HepG2 (cell line): ENCODE results near the gene FSCN2. TPM values are rescaled to one million over a fixed set of nuclear protein-coding genes. Genes with fewer than 3 reads are reported as not detected.

ENCODE experiments used
- CEBPG ChIP-seq: IDR thresholded peaks from 2 replicates; pipeline ENCODE4 v1.6.1; 2016
- CENPX ChIP-seq: sonication (generic); formaldehyde crosslinking; IDR thresholded peaks from 2 replicates; pipeline ENCODE4 v1.9.0; 2021; ENCODE audit warnings: mild to moderate bottlenecking, missing genetic modification reagents, moderate library complexity
- NFYC ChIP-seq: IDR thresholded peaks from 2 replicates; pipeline ENCODE4 v1.6.1; 2016; ENCODE audit warnings: missing genetic modification reagents, missing compliant biosample characterization
- PLRG1 ChIP-seq: fragments of 450-650 bp; conservative IDR thresholded peaks from 2 replicates; pipeline ENCODE4 v1.6.1; 2016
- RARA ChIP-seq: IDR thresholded peaks from 2 replicates; pipeline ENCODE4 v1.6.1; 2016; ENCODE audit warnings: missing genetic modification reagents, missing compliant biosample characterization
- RFX5 ChIP-seq: IDR thresholded peaks from 2 replicates; pipeline ENCODE4 v1.6.1; 2011; ENCODE audit warnings: low read depth, low read length, improper control_type of control experiment
- RNF2 ChIP-seq: fragments of 450-650 bp; conservative IDR thresholded peaks from 2 replicates; pipeline ENCODE4 v1.6.1; 2016; ENCODE audit warnings: low read depth
- SMC3 ChIP-seq: IDR thresholded peaks from 2 replicates; pipeline ENCODE4 v1.6.1; 2011; ENCODE audit warnings: low read length, improper control_type of control experiment
- TOE1 ChIP-seq: sonication (generic); formaldehyde crosslinking; IDR thresholded peaks from 2 replicates; pipeline ENCODE4 v1.4.0; 2020; ENCODE audit warnings: mild to moderate bottlenecking, missing genetic modification reagents
- ZNF274 ChIP-seq: sonication (generic); formaldehyde crosslinking; IDR thresholded peaks from 2 replicates; pipeline ENCODE4 v1.5.1; 2020; ENCODE audit warnings: mild to moderate bottlenecking, missing genetic modification reagents
- ZNF3 ChIP-seq: IDR thresholded peaks from 2 replicates; pipeline ENCODE4 v1.7.0; 2017; ENCODE audit warnings: inconsistent platforms
- ZNF772 ChIP-seq: sonication (generic); formaldehyde crosslinking; IDR thresholded peaks from 2 replicates; pipeline ENCODE4 v1.5.0; 2020; ENCODE audit warnings: mild to moderate bottlenecking, missing genetic modification reagents
- ZNF788 ChIP-seq: sonication (generic); formaldehyde crosslinking; IDR thresholded peaks from 2 replicates; pipeline ENCODE4 v1.5.0; 2020; ENCODE audit warnings: mild to moderate bottlenecking, missing genetic modification reagents, borderline replicate concordance
- ZSCAN31 ChIP-seq: sonication (generic); formaldehyde crosslinking; IDR thresholded peaks from 2 replicates; pipeline ENCODE4 v1.5.0; 2020; ENCODE audit warnings: low read depth, mild to moderate bottlenecking, missing genetic modification reagents
- polyA plus RNA-seq, 8 experiments: library from polyadenylated mRNA; depleted of rRNA in 3 of 8; stranded (reverse) in 7 of 8; unstranded in 1 of 8; fragments of >200 nt; fragmentation: Illumina TruSeq in 4 of 8; extraction: Trizol in 4 of 8; gene quantifications; 2 replicates each; pipeline versions ENCODE4 v1.2.1 to v1.2.3, GENCODE V29; 2011 to 2016; ENCODE audit warnings: low read depth in 4 of 8, missing spikeins in 1 of 8, mixed read lengths in 1 of 8; ENCODE audit not compliant: insufficient read depth in 1 of 8
- total RNA-seq, 5 experiments: library from RNA; depleted of rRNA; stranded (reverse); fragments of >200 nt; fragmentation: Illumina TruSeq; extraction: Trizol; gene quantifications; 2 replicates each; pipeline ENCODE4 v1.2.3, GENCODE V29; 2016; ENCODE audit warnings: low read depth in 1 of 5
- TF ChIP-seq, protein P1 (sequence below): sonication (generic); formaldehyde crosslinking; IDR thresholded peaks from 2 replicates; pipeline ENCODE4 v1.5.1; 2020; ENCODE audit warnings: mild to moderate bottlenecking, missing genetic modification reagents, moderate library complexity
- TF ChIP-seq, protein P2 (sequence below): sonication (generic); formaldehyde crosslinking; IDR thresholded peaks from 2 replicates; pipeline ENCODE4 v1.4.0; 2020; ENCODE audit warnings: missing genetic modification reagents
- TF ChIP-seq, protein P3 (sequence below): sonication (generic); formaldehyde crosslinking; IDR thresholded peaks from 2 replicates; pipeline ENCODE4 v1.4.0; 2020; ENCODE audit warnings: missing genetic modification reagents, mild to moderate bottlenecking, borderline replicate concordance
- TF ChIP-seq, protein P4 (sequence below): sonication (generic); formaldehyde crosslinking; IDR thresholded peaks from 2 replicates; pipeline ENCODE4 v1.8.0; 2022; ENCODE audit warnings: mild to moderate bottlenecking, missing genetic modification reagents
- TF ChIP-seq, protein P5 (sequence below): sonication (generic); formaldehyde crosslinking; IDR thresholded peaks from 2 replicates; pipeline ENCODE4 v1.4.0; 2020; ENCODE audit warnings: missing genetic modification reagents

FSCN2 gene
- total and polyA plus RNA-seq, 2 of the 13 experiments (the other 11 are each of a cell fraction or from before 2014, with no cell fraction given), result 0.09 TPM; not detected in 1

DNA sequence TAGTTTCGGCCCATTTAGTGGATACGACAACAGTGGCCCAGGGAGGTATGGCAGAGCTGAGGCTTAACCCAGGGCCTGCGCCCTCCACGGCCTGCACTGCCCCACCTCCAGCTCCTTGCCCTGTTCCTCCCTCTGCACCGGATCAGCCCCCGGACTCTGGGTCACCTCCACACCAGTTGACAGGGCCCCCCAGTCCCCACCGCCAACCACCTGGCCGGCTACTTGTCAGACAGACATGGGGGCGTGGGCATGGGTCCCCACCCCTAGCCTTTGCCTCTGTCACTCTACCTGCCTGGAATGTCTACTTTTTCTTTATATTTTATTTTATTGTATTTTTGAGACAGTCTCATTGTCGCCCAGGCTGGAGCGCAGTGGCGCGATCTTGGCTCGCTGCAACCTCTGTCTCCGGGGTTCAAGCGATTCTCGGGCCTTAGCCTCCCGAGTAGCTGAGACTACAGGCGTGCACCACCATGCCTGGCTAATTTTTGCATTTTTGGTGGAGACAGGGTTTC is 12.6 kb upstream of the FSCN2 start (continued):
- TF ChIP-seq, protein P1, sequence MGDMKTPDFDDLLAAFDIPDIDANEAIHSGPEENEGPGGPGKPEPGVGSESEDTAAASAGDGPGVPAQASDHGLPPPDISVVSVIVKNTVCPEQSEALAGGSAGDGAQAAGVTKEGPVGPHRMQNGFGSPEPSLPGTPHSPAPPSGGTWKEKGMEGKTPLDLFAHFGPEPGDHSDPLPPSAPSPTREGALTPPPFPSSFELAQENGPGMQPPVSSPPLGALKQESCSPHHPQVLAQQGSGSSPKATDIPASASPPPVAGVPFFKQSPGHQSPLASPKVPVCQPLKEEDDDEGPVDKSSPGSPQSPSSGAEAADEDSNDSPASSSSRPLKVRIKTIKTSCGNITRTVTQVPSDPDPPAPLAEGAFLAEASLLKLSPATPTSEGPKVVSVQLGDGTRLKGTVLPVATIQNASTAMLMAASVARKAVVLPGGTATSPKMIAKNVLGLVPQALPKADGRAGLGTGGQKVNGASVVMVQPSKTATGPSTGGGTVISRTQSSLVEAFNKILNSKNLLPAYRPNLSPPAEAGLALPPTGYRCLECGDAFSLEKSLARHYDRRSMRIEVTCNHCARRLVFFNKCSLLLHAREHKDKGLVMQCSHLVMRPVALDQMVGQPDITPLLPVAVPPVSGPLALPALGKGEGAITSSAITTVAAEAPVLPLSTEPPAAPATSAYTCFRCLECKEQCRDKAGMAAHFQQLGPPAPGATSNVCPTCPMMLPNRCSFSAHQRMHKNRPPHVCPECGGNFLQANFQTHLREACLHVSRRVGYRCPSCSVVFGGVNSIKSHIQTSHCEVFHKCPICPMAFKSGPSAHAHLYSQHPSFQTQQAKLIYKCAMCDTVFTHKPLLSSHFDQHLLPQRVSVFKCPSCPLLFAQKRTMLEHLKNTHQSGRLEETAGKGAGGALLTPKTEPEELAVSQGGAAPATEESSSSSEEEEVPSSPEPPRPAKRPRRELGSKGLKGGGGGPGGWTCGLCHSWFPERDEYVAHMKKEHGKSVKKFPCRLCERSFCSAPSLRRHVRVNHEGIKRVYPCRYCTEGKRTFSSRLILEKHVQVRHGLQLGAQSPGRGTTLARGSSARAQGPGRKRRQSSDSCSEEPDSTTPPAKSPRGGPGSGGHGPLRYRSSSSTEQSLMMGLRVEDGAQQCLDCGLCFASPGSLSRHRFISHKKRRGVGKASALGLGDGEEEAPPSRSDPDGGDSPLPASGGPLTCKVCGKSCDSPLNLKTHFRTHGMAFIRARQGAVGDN (CRISPR knock-in tag), result 0 out of 2 replicates have a peak, but pooled peaks have one; percentile 8
- TF ChIP-seq, protein P2, sequence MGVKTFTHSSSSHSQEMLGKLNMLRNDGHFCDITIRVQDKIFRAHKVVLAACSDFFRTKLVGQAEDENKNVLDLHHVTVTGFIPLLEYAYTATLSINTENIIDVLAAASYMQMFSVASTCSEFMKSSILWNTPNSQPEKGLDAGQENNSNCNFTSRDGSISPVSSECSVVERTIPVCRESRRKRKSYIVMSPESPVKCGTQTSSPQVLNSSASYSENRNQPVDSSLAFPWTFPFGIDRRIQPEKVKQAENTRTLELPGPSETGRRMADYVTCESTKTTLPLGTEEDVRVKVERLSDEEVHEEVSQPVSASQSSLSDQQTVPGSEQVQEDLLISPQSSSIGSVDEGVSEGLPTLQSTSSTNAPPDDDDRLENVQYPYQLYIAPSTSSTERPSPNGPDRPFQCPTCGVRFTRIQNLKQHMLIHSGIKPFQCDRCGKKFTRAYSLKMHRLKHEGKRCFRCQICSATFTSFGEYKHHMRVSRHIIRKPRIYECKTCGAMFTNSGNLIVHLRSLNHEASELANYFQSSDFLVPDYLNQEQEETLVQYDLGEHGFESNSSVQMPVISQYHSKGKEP (CRISPR knock-in tag), result no peak
- TF ChIP-seq ZNF3 (no peak), CENPX (CRISPR knock-in tag) (no peak), TOE1 (no peak), ZNF788 (CRISPR knock-in tag) (0 out of 2 replicates have a peak, but pooled peaks have one; percentile 13), RFX5 (no peak), ZSCAN31 (CRISPR knock-in tag) (no peak), NFYC (CRISPR knock-in tag) (no peak), RARA (CRISPR knock-in tag) (no peak), PLRG1 (no peak), ZNF274 (CRISPR knock-in tag) (0 out of 2 replicates have a peak, but pooled peaks have one; percentile 22), RNF2 (no peak), ZNF772 (CRISPR knock-in tag) (peak; percentile 24; the same call in 1 of the 2 replicates), CEBPG (CRISPR knock-in tag) (no peak), SMC3 (no peak)
- TF ChIP-seq, protein P3, sequence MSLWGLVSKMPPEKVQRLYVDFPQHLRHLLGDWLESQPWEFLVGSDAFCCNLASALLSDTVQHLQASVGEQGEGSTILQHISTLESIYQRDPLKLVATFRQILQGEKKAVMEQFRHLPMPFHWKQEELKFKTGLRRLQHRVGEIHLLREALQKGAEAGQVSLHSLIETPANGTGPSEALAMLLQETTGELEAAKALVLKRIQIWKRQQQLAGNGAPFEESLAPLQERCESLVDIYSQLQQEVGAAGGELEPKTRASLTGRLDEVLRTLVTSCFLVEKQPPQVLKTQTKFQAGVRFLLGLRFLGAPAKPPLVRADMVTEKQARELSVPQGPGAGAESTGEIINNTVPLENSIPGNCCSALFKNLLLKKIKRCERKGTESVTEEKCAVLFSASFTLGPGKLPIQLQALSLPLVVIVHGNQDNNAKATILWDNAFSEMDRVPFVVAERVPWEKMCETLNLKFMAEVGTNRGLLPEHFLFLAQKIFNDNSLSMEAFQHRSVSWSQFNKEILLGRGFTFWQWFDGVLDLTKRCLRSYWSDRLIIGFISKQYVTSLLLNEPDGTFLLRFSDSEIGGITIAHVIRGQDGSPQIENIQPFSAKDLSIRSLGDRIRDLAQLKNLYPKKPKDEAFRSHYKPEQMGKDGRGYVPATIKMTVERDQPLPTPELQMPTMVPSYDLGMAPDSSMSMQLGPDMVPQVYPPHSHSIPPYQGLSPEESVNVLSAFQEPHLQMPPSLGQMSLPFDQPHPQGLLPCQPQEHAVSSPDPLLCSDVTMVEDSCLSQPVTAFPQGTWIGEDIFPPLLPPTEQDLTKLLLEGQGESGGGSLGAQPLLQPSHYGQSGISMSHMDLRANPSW, result no peak
- TF ChIP-seq, protein P4, sequence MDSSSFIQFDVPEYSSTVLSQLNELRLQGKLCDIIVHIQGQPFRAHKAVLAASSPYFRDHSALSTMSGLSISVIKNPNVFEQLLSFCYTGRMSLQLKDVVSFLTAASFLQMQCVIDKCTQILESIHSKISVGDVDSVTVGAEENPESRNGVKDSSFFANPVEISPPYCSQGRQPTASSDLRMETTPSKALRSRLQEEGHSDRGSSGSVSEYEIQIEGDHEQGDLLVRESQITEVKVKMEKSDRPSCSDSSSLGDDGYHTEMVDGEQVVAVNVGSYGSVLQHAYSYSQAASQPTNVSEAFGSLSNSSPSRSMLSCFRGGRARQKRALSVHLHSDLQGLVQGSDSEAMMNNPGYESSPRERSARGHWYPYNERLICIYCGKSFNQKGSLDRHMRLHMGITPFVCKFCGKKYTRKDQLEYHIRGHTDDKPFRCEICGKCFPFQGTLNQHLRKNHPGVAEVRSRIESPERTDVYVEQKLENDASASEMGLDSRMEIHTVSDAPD (CRISPR knock-in tag), result no peak
- TF ChIP-seq, protein P5, sequence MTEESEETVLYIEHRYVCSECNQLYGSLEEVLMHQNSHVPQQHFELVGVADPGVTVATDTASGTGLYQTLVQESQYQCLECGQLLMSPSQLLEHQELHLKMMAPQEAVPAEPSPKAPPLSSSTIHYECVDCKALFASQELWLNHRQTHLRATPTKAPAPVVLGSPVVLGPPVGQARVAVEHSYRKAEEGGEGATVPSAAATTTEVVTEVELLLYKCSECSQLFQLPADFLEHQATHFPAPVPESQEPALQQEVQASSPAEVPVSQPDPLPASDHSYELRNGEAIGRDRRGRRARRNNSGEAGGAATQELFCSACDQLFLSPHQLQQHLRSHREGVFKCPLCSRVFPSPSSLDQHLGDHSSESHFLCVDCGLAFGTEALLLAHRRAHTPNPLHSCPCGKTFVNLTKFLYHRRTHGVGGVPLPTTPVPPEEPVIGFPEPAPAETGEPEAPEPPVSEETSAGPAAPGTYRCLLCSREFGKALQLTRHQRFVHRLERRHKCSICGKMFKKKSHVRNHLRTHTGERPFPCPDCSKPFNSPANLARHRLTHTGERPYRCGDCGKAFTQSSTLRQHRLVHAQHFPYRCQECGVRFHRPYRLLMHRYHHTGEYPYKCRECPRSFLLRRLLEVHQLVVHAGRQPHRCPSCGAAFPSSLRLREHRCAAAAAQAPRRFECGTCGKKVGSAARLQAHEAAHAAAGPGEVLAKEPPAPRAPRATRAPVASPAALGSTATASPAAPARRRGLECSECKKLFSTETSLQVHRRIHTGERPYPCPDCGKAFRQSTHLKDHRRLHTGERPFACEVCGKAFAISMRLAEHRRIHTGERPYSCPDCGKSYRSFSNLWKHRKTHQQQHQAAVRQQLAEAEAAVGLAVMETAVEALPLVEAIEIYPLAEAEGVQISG (CRISPR knock-in tag), result 0 out of 2 replicates have a peak, but pooled peaks have one; percentile 25
